SK-N-SH (cell line): ENCODE measurements around the gene NDOR1.

Experiments
- CTCF ChIP-seq: fragments of 200-600 bp; sonication (generic); IDR thresholded peaks from 2 replicates; pipeline ENCODE4 v1.6.1; 2017; ENCODE audit warnings: antibody characterized with exemption, mild to moderate bottlenecking, moderate library complexity
- FOXJ3 ChIP-seq: sonication (generic); formaldehyde crosslinking; IDR thresholded peaks from 2 replicates; pipeline ENCODE4 v1.5.1; 2020; ENCODE audit warnings: mild to moderate bottlenecking, missing genetic modification reagents
- NFIC ChIP-seq: IDR thresholded peaks from 2 replicates; pipeline ENCODE4 v1.4.0; 2012; ENCODE audit warnings: borderline replicate concordance
- SMC3 ChIP-seq: IDR thresholded peaks from 2 replicates; pipeline ENCODE4 v1.6.1; 2012; ENCODE audit warnings: low read depth, low read length, improper control_type of control experiment
- TCF12 ChIP-seq: IDR thresholded peaks from 2 replicates; pipeline ENCODE4 v1.4.0; 2012
- TEAD4 ChIP-seq: IDR thresholded peaks from 2 replicates; pipeline ENCODE4 v1.4.0; 2012; ENCODE audit warnings: mild to moderate bottlenecking, borderline replicate concordance; ENCODE audit not compliant: insufficient read depth

GRCh38 chr9:137172901-137173795, 32.4 kb upstream of the NDOR1 start:
- TF ChIP-seq TCF12 (no peak), CTCF (no peak), SMC3 (no peak), NFIC (no peak), TEAD4 (no peak), FOXJ3 (no peak)
